Measurements from ENCODE around the gene CDK14. TPM values are rescaled to one million over a fixed set of nuclear protein-coding genes. Genes with fewer than 3 reads are reported as not detected.

Gene CDK14
- total RNA-seq, 4 donors from 2014 or later, result 0.38 to 3.6 (median 1.3) TPM

- Histone ChIP-seq H3K27ac (no peak overlapping the region), H3K4me1 (no peaks in the 10 kb centered on the region), H3K4me3 (no peak overlapping the region), H3K27me3 (no peaks in the 10 kb centered on the region), H3K9me3 (no peaks in the 10 kb centered on the region), H3K36me3 (no peaks in the 10 kb centered on the region)
- TF ChIP-seq, protein P1, sequence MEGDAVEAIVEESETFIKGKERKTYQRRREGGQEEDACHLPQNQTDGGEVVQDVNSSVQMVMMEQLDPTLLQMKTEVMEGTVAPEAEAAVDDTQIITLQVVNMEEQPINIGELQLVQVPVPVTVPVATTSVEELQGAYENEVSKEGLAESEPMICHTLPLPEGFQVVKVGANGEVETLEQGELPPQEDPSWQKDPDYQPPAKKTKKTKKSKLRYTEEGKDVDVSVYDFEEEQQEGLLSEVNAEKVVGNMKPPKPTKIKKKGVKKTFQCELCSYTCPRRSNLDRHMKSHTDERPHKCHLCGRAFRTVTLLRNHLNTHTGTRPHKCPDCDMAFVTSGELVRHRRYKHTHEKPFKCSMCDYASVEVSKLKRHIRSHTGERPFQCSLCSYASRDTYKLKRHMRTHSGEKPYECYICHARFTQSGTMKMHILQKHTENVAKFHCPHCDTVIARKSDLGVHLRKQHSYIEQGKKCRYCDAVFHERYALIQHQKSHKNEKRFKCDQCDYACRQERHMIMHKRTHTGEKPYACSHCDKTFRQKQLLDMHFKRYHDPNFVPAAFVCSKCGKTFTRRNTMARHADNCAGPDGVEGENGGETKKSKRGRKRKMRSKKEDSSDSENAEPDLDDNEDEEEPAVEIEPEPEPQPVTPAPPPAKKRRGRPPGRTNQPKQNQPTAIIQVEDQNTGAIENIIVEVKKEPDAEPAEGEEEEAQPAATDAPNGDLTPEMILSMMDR (IDR thresholded peaks at IDR 0.05), result no peak
- TF ChIP-seq POLR2A (IDR thresholded peaks at IDR 0.05), result no peak
- intact Hi-C loops (cut with DNase I), result no loop called here
- DNase-seq, result no peak
- WGBS, 2 donors, result 68 to 77% methylated on average over 1 of the region's 1 CpG
Observed at GRCh38 chr7:90818341-90818740, 222.2 kb downstream of the CDK14 start.

GRCh38 chr7:90821961-90822620 lies 226.0 kb downstream of the CDK14 start:
- Histone ChIP-seq H3K27me3 (no peaks in the 10 kb centered on the region), H3K4me3 (no peak overlapping the region), H3K4me1 (no peaks in the 10 kb centered on the region), H3K27ac (no peak overlapping the region), H3K9me3 (no peaks in the 10 kb centered on the region), H3K36me3 (no peaks in the 10 kb centered on the region)
- TF ChIP-seq, protein P1 (IDR thresholded peaks at IDR 0.05), result no peak
- TF ChIP-seq POLR2A (IDR thresholded peaks at IDR 0.05), result no peak
- no peak for DNase-seq
- intact Hi-C loops (cut with DNase I), result no loop called here
- 75 to 78% methylated on average over 4 of the region's 4 CpGs for WGBS, 2 donors

GRCh38 chr7:90824386-90825307 lies 228.5 kb downstream of the CDK14 start:
- Histone ChIP-seq H3K36me3 (no peaks in the 10 kb centered on the region), H3K27ac (no peak overlapping the region), H3K9me3 (no peaks in the 10 kb centered on the region), H3K27me3 (no peaks in the 10 kb centered on the region), H3K4me3 (no peak overlapping the region), H3K4me1 (no peaks in the 10 kb centered on the region)
- intact Hi-C loops (cut with DNase I), result no loop called here
- WGBS, 2 donors, result 35 to 46% methylated on average over 5 of the region's 5 CpGs
- TF ChIP-seq, protein P1 (IDR thresholded peaks at IDR 0.05), result no peak
- no peak for TF ChIP-seq POLR2A (IDR thresholded peaks at IDR 0.05)
- no peak for DNase-seq

DNA sequence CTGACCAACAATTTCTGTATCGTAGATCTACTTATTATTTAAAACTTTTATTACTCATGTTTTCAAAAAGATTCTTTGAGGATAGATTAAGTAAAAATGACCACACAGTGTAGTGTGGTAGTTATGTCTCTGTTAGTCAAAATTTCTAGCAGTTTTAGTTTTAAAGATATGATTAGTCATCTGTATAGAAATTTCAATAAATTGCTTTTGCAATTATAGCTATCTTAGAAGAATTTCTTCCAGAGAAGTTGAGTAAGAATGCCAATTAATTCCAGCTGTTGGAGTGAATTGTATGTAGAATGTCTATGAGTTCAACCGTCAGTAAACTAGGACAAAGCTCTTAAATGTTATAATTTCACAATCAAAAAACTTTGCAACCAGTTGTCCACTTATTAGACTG lies 229.7 kb downstream of the CDK14 start:
- no peak overlapping the region for H3K27ac ChIP-seq
- intact Hi-C loops (cut with DNase I), result no loop called here
- H3K27me3 ChIP-seq, result no peaks in the 10 kb centered on the region
- H3K9me3 ChIP-seq, result no peaks in the 10 kb centered on the region
- no peak overlapping the region for H3K4me3 ChIP-seq
- WGBS, 2 donors, result 64 to 73% methylated on average over 2 of the region's 2 CpGs
- H3K4me1 ChIP-seq, result no peaks in the 10 kb centered on the region
- H3K36me3 ChIP-seq, result no peaks in the 10 kb centered on the region
- no peak for DNase-seq
- TF ChIP-seq, protein P1 (IDR thresholded peaks at IDR 0.05), result no peak
- TF ChIP-seq POLR2A (IDR thresholded peaks at IDR 0.05), result no peak

DNA sequence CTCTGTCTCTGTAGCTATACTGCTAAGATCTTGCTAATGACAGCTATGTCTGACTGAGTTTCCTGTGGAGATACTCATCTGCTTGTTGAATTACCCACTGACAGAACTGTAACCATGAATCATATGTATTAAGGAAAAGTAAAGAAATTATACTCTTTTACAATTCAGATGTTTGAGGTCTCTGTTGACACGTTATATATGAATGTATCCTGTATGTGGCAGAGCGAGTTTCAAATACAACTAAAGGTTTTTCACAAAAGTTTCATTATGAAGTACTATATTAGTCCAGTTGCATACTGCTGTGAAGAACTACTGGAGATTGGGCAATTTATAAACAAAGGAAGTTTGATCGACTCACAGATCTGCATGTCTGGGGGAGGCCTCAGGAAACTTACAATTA lies 232.5 kb downstream of the CDK14 start:
- intact Hi-C loops (cut with DNase I), result no loop called here
- WGBS, 2 donors, result 80 to 82% methylated on average over 3 of the region's 3 CpGs
- H3K9me3 ChIP-seq, result no peaks in the 10 kb centered on the region
- TF ChIP-seq, protein P1 (IDR thresholded peaks at IDR 0.05), result no peak
- TF ChIP-seq POLR2A (IDR thresholded peaks at IDR 0.05), result no peak
- no peak for DNase-seq
- H3K4me3 ChIP-seq, result no peak overlapping the region
- no peak overlapping the region for H3K27ac ChIP-seq
- H3K36me3 ChIP-seq, result no peaks in the 10 kb centered on the region
- no peaks in the 10 kb centered on the region for H3K4me1 ChIP-seq
- no peaks in the 10 kb centered on the region for H3K27me3 ChIP-seq

Data from esophagus squamous epithelium (tissue), 5 donors.